Endothelial cell of umbilical vein (primary cell): ENCODE results near the gene MARVELD1. TPM values are rescaled to one million over a fixed set of nuclear protein-coding genes. Genes with fewer than 3 reads are reported as not detected.

Source experiments
- BruUV-seq: library from RNA; stranded (reverse); fragments of 400-500 nt; replicated peaks from 2 replicates; lab custom pipeline; 2021; lab: Mats Ljungman, UMichigan
- CTCF ChIA-PET: fragments of 300-600, 350-600 bp; sonication (Branson Sonifier 250); formaldehyde crosslinking; loops from one replicate; lab custom pipeline; 2021; ENCODE audit warnings: antibody characterized with exemption, inconsistent platforms; lab: Charles Lee
- POLR2A ChIA-PET: fragments of 300-600, 350-600 bp; sonication (Branson Sonifier 250); formaldehyde crosslinking; loops from one replicate; lab custom pipeline; 2021; ENCODE audit warnings: antibody characterized with exemption, inconsistent platforms; lab: Charles Lee
- DNase-seq: peaks from one replicate; pipeline ENCODE4 v3.0.0-alpha.2; 2011; ENCODE audit warnings: low read depth, low spot score
- FAIRE-seq: peaks from 2 replicates; lab custom pipeline; 2011; peaks lifted over from hg19 to GRCh38; lab: Jason Lieb, UNC
- H2AFZ ChIP-seq: 2 replicates; pipeline ENCODE4 v1.6.0; 2012; ENCODE audit warnings: low read depth, low read length, control low read depth, inconsistent platforms
- H3K27ac ChIP-seq: 2 replicates; pipeline ENCODE4 v1.5.1; 2011; ENCODE audit warnings: low read depth, mild to moderate bottlenecking, control low read depth, low read length, moderate library complexity; ENCODE audit not compliant: insufficient read depth
- H3K27me3 ChIP-seq, 2 experiments: 2 replicates each; pipeline versions ENCODE4 v1.6.0 to v1.6.1; 2011; ENCODE audit warnings: low read length in 2 of 2, mixed read lengths in 1 of 2; ENCODE audit not compliant: control insufficient read depth in 2 of 2, insufficient read depth in 2 of 2
- H3K36me3 ChIP-seq, 2 experiments: 2 replicates in 1 of 2; 3 replicates in 1 of 2; pipeline ENCODE4 v1.5.1; 2011; ENCODE audit warnings: low read length in 2 of 2, mild to moderate bottlenecking in 1 of 2, moderate library complexity in 1 of 2; ENCODE audit not compliant: control insufficient read depth in 2 of 2, insufficient read depth in 2 of 2; ENCODE audit errors: extremely low read depth in 1 of 2
- H3K4me1 ChIP-seq: 3 replicates; pipeline ENCODE4 v1.5.1; 2011; ENCODE audit warnings: mild to moderate bottlenecking, low read length; ENCODE audit not compliant: control insufficient read depth, insufficient read depth; ENCODE audit errors: extremely low read depth
- H3K4me2 ChIP-seq: 2 replicates; pipeline ENCODE4 v1.6.1; 2011; ENCODE audit warnings: low read length, control low read depth, mixed read lengths; ENCODE audit not compliant: insufficient read depth
- H3K4me3 ChIP-seq, 3 experiments: fragments of 200-600 bp in 1 of 3; sonication (generic), shearing (Covaris generic) in 1 of 3; replicated peaks in 1 of 3; 2 replicates each; pipeline ENCODE4 v1.5.1; 2011 to 2016; ENCODE audit warnings: control low read depth in 3 of 3, low read length in 3 of 3, mild to moderate bottlenecking in 2 of 3, inconsistent platforms in 1 of 3, low read depth in 1 of 3, moderate library complexity in 1 of 3; ENCODE audit not compliant: insufficient read depth in 1 of 3
- H3K79me2 ChIP-seq: 2 replicates; pipeline ENCODE4 v1.6.0; 2012; ENCODE audit warnings: low read length, inconsistent platforms; ENCODE audit not compliant: control insufficient read depth, insufficient read depth
- H3K9ac ChIP-seq: replicated peaks from 2 replicates; pipeline ENCODE3; 2011; ENCODE audit warnings: low read length, control low read depth; ENCODE audit not compliant: insufficient read depth; ENCODE audit errors: extremely low read depth
- H3K9me1 ChIP-seq: replicated peaks from 3 replicates; pipeline ENCODE4 v1.6.0; 2011; ENCODE audit warnings: mild to moderate bottlenecking, low read length; ENCODE audit not compliant: control insufficient read depth, insufficient read depth; ENCODE audit errors: extremely low read depth
- H3K9me3 ChIP-seq: replicated peaks from 2 replicates; pipeline ENCODE4 v1.5.1; 2012; ENCODE audit warnings: low read length, inconsistent platforms; ENCODE audit not compliant: control insufficient read depth, insufficient read depth
- H4K20me1 ChIP-seq: replicated peaks from 2 replicates; pipeline ENCODE3; 2011; ENCODE audit warnings: mild to moderate bottlenecking, low read length; ENCODE audit not compliant: control insufficient read depth, insufficient read depth; ENCODE audit errors: extremely low read depth
- CTCF ChIP-seq, 2 donors: IDR thresholded peaks; 1 replicate in 1 of 2; 2 replicates in 1 of 2; pipeline ENCODE4 v1.5.1; 2011; ENCODE audit warnings: low read length in 2 of 2, mild to moderate bottlenecking in 2 of 2, moderate library complexity in 2 of 2, control low read depth in 1 of 2, inconsistent platforms in 1 of 2, low read depth in 1 of 2; ENCODE audit not compliant: insufficient read depth in 1 of 2; ENCODE audit errors: extremely low read depth in 1 of 2
- EZH2 ChIP-seq: IDR thresholded peaks from 2 replicates; pipeline ENCODE4 v1.6.1; 2012; ENCODE audit warnings: borderline replicate concordance, low read depth, mild to moderate bottlenecking, moderate library complexity, low read length, inconsistent platforms; ENCODE audit not compliant: severe bottlenecking
- FOS ChIP-seq: IDR thresholded peaks from 2 replicates; pipeline ENCODE4 v1.6.1; 2011; ENCODE audit warnings: mild to moderate bottlenecking, low read length, moderate library complexity, borderline replicate concordance; ENCODE audit not compliant: insufficient read depth
- JUN ChIP-seq: IDR thresholded peaks from 2 replicates; pipeline ENCODE4 v1.6.1; 2011; ENCODE audit warnings: borderline replicate concordance, low read depth; ENCODE audit not compliant: insufficient read length, insufficient read depth
- MAX ChIP-seq: IDR thresholded peaks from 2 replicates; pipeline ENCODE4 v1.6.1; 2011; ENCODE audit not compliant: insufficient read depth, insufficient read length
- MYC ChIP-seq: IDR thresholded peaks from one replicate; pipeline ENCODE4 v1.6.1; 2011; ENCODE audit warnings: mild to moderate bottlenecking, low read depth, low read length
- POLR2A ChIP-seq: IDR thresholded peaks from 2 replicates; pipeline ENCODE4 v1.6.1; 2012; ENCODE audit warnings: low read depth, mild to moderate bottlenecking, control low read depth, low read length
- dilution Hi-C: fragments of 300-500 bp; cut with MboI; formaldehyde crosslinking; loops from one replicate; pipeline ENCODE4 v1.15.0; 2019; ENCODE audit warnings: low sequenced_read_pairs; ENCODE audit not compliant: extremely low pct_ligation_motif_present
- intact Hi-C: fragments of 100-400 bp; cut with micrococcal nuclease; formaldehyde crosslinking; loops from one replicate; pipeline ENCODE4 v1.10.0; 2022
- polyA plus RNA-seq, 4 experiments: library from polyadenylated mRNA; depleted of rRNA in 3 of 4; stranded (reverse) in 3 of 4; unstranded in 1 of 4; fragments of >200 nt; gene quantifications; 2 replicates each; pipeline versions ENCODE4 v1.2.1 to v1.2.3, GENCODE V29; 2011 to 2012; ENCODE audit warnings: missing spikeins in 1 of 4
- total RNA-seq: library from RNA; stranded (reverse); gene quantifications from 2 replicates; pipeline ENCODE4 v1.2.3, GENCODE V29; 2021

MARVELD1 gene
- total and polyA plus RNA-seq, 2 donors (not counting 3 experiments of a cell fraction or from before 2014, with no cell fraction given): 67.3 to 78.3 TPM

- Histone ChIP-seq H3K27me3 (peaks cover 2 to 5% of the 10 kb centered on the region in 2 experiments), H3K79me2 (no peaks in the 10 kb centered on the region), H4K20me1 (no peaks in the 10 kb centered on the region), H2AFZ (no peak overlapping the region), H3K36me3 (no peaks in the 10 kb centered on the region), H3K4me3 (no peak overlapping the region), H3K4me2 (no peak overlapping the region), H3K4me1 (no peaks in the 10 kb centered on the region), H3K9me1 (no peaks in the 10 kb centered on the region), H3K9ac (no peak overlapping the region), H3K9me3 (no peaks in the 10 kb centered on the region), H3K27ac (no peak overlapping the region)
- ChIA-PET CTCF (interaction anchor here (1.3 to 18.5 kb wide), 5 partner anchors 8 to 27 kb away, joined by 5 to 863 read pairs (median 49); partner anchors contain the start of genes AVPI1, MARVELD1 and ZFYVE27), POLR2A (no interaction called here)
- no peak for TF ChIP-seq POLR2A
- TF ChIP-seq JUN: no peak
- TF ChIP-seq FOS: no peak
- TF ChIP-seq MAX: no peak
- TF ChIP-seq MYC: no peak
- no peak for TF ChIP-seq CTCF (IDR thresholded peaks at IDR 0.05; ENCODE audit: extremely low read depth in 1 of 2, insufficient read depth in 1 of 2, low read depth in 1 of 2, low read length in 2 of 2)
- TF ChIP-seq EZH2: no peak
- dilution Hi-C loops (no loop called here), intact Hi-C loops (no loop called here)
- no peak for DNase-seq
- no peak for FAIRE-seq
- BruUV-seq: no TSS peak
Observed at GRCh38 chr10:97705006-97705670, 8.4 kb upstream of the MARVELD1 start.
